HepG2 (cell line): ENCODE measurements around the gene TNNI3K. TPM values are rescaled to one million over a fixed set of nuclear protein-coding genes. Genes with fewer than 3 reads are reported as not detected.

ENCODE experiments used
- ATAC-seq: fragments of 200-7000 bp; cut with Tn5 transposase; 3 replicates; pipeline ENCODE4 v1.9.1; 2020; ENCODE audit warnings: mild to moderate bottlenecking, moderate library complexity
- BruUV-seq: library from RNA; stranded (reverse); fragments of 400-500 nt; replicated peaks from 2 replicates; lab custom pipeline; 2021; lab: Mats Ljungman, UMichigan
- CTCF ChIA-PET: fragments of 300-600 bp; formaldehyde crosslinking; extraction: SDS; loops from one replicate; lab custom pipeline; 2021; ENCODE audit warnings: low total read pairs, inconsistent platforms, low intra/inter-chr PET ratio; lab: Yijun Ruan, JAX
- POLR2A ChIA-PET: fragments of 350-600 bp; sonication (Branson Sonifier 250); formaldehyde crosslinking; loops from one replicate; lab custom pipeline; 2020; ENCODE audit warnings: antibody characterized with exemption, inconsistent platforms; lab: Yijun Ruan, JAX
- DNase-seq: peaks from one replicate; pipeline ENCODE4 v3.0.0-alpha.2; 2015; ENCODE audit warnings: low spot score
- FAIRE-seq: peaks from 3 replicates; lab custom pipeline; 2011; peaks lifted over from hg19 to GRCh38; lab: Jason Lieb, UNC
- H2AFZ ChIP-seq: one replicate; pipeline ENCODE4 v1.6.1; 2011; ENCODE audit warnings: low read length, inconsistent platforms
- H3K27ac ChIP-seq: fragments of 300-600 bp; 3 replicates; pipeline ENCODE4 v1.8.0; 2011; ENCODE audit warnings: mixed run types, mild to moderate bottlenecking, mixed read lengths, low read length, inconsistent platforms; ENCODE audit not compliant: insufficient read depth; ENCODE audit errors: extremely low read length
- H3K27me3 ChIP-seq, 2 experiments: fragments of 200-600 bp in 1 of 2; 2 replicates in 1 of 2; 3 replicates in 1 of 2; pipeline versions ENCODE4 v1.6.0 to v1.8.0; 2011; ENCODE audit warnings: low read length in 2 of 2, mild to moderate bottlenecking in 2 of 2, moderate library complexity in 2 of 2, inconsistent platforms in 1 of 2; ENCODE audit not compliant: insufficient read depth in 2 of 2, control insufficient read depth in 1 of 2
- H3K36me3 ChIP-seq, 2 experiments: fragments of 200-600 bp in 1 of 2; replicated peaks in 1 of 2; 2 replicates in 1 of 2; 3 replicates in 1 of 2; pipeline versions ENCODE4 v1.5.1 to v1.8.0; 2011; ENCODE audit warnings: low read length in 2 of 2, inconsistent platforms in 1 of 2; ENCODE audit not compliant: insufficient read depth in 2 of 2, control insufficient read depth in 1 of 2
- H3K4me1 ChIP-seq: 2 replicates; pipeline ENCODE4 v1.5.1; 2012; ENCODE audit warnings: low read length, inconsistent platforms; ENCODE audit not compliant: insufficient read depth
- H3K4me2 ChIP-seq: 2 replicates; pipeline ENCODE4 v1.6.0; 2011; ENCODE audit warnings: low read depth, low read length, inconsistent platforms
- H3K4me3 ChIP-seq, 3 experiments: fragments of 200-600 bp in 1 of 3; sonication (generic), shearing (Covaris generic) in 1 of 3; replicated peaks in 1 of 3; 2 replicates each; pipeline ENCODE4 v1.5.1; 2011 to 2016; ENCODE audit warnings: low read length in 3 of 3, inconsistent platforms in 2 of 3, low read depth in 2 of 3, mild to moderate bottlenecking in 2 of 3, control low read depth in 1 of 3, mixed read lengths in 1 of 3; ENCODE audit not compliant: insufficient read depth in 1 of 3
- H3K79me2 ChIP-seq: one replicate; pipeline ENCODE4 v1.6.1; 2011; ENCODE audit warnings: low read length, inconsistent platforms; ENCODE audit not compliant: insufficient read depth
- H3K9ac ChIP-seq: 2 replicates; pipeline ENCODE4 v1.6.0; 2011; ENCODE audit warnings: mild to moderate bottlenecking, low read depth, low read length, inconsistent platforms; ENCODE audit not compliant: insufficient read depth
- H3K9me3 ChIP-seq: 2 replicates; pipeline ENCODE4 v1.5.1; 2012; ENCODE audit warnings: mild to moderate bottlenecking, low read length
- H4K20me1 ChIP-seq: 2 replicates; pipeline ENCODE4 v1.6.0; 2011; ENCODE audit warnings: inconsistent platforms, mild to moderate bottlenecking, low read length, moderate library complexity; ENCODE audit not compliant: insufficient read depth
- ATF7 ChIP-seq, 2 experiments: fragments of 450-650 bp in 1 of 2; sonication (generic) in 1 of 2; formaldehyde crosslinking in 1 of 2; IDR thresholded peaks; 2 replicates each; pipeline versions ENCODE4 v1.4.0 to v1.6.1; 2016 to 2020; ENCODE audit warnings: antibody characterized with exemption in 1 of 2, mild to moderate bottlenecking in 1 of 2, missing genetic modification reagents in 1 of 2
- CEBPB ChIP-seq: IDR thresholded peaks from 2 replicates; pipeline ENCODE4 v1.6.1; 2011; ENCODE audit warnings: low read depth, low read length, improper control_type of control experiment, borderline replicate concordance
- ZBTB3 ChIP-seq: sonication (generic); formaldehyde crosslinking; IDR thresholded peaks from 2 replicates; pipeline ENCODE4 v1.4.0; 2020; ENCODE audit warnings: low read depth, mild to moderate bottlenecking, moderate library complexity, missing genetic modification reagents, borderline replicate concordance
- ZNF644 ChIP-seq: IDR thresholded peaks from 2 replicates; pipeline ENCODE4 v1.6.1; 2016; ENCODE audit warnings: low read depth
- ZNF850 ChIP-seq: sonication (generic); formaldehyde crosslinking; conservative IDR thresholded peaks from 2 replicates; pipeline ENCODE4 v1.9.0; 2021; ENCODE audit warnings: mild to moderate bottlenecking, missing genetic modification reagents
- ZNF891 ChIP-seq: sonication (generic); formaldehyde crosslinking; IDR thresholded peaks from 2 replicates; pipeline ENCODE4 v1.5.0; 2020; ENCODE audit warnings: mild to moderate bottlenecking, missing genetic modification reagents
- WGBS: methylation state at CpG from one replicate; pipeline ENCODE4 v1.1.6; 2017; ENCODE audit warnings: low lambda C conversion rate; 5-methylcytosine and 5-hydroxymethylcytosine counted together
- in situ Hi-C: cut with HindIII; loops from 2 replicates; pipeline ENCODE4 v1.10.0; 2017; ENCODE audit warnings: low pct_unique_long_range_greater_than_20kb; ENCODE audit not compliant: extremely low pct_ligation_motif_present
- intact Hi-C: fragments of 100-400 bp; cut with micrococcal nuclease; formaldehyde crosslinking; loops from one replicate; pipeline ENCODE4 v1.10.0; 2022; ENCODE audit not compliant: unreplicated experiment
- polyA plus RNA-seq, 8 experiments: library from polyadenylated mRNA; depleted of rRNA in 3 of 8; stranded (reverse) in 7 of 8; unstranded in 1 of 8; fragments of >200 nt; fragmentation: Illumina TruSeq in 4 of 8; extraction: Trizol in 4 of 8; gene quantifications; 2 replicates each; pipeline versions ENCODE4 v1.2.1 to v1.2.3, GENCODE V29; 2011 to 2016; ENCODE audit warnings: low read depth in 4 of 8, missing spikeins in 1 of 8, mixed read lengths in 1 of 8; ENCODE audit not compliant: insufficient read depth in 1 of 8
- total RNA-seq, 5 experiments: library from RNA; depleted of rRNA; stranded (reverse); fragments of >200 nt; fragmentation: Illumina TruSeq; extraction: Trizol; gene quantifications; 2 replicates each; pipeline ENCODE4 v1.2.3, GENCODE V29; 2016; ENCODE audit warnings: low read depth in 1 of 5
- TF ChIP-seq, protein P1 (sequence below): sonication (generic); formaldehyde crosslinking; IDR thresholded peaks from 2 replicates; pipeline ENCODE4 v1.4.0; 2020; ENCODE audit warnings: missing genetic modification reagents, borderline replicate concordance

TNNI3K gene
- total and polyA plus RNA-seq, 2 of the 13 experiments (the other 11 are each of a cell fraction or from before 2014, with no cell fraction given), result 1.1 TPM; not detected in 1

DNA sequence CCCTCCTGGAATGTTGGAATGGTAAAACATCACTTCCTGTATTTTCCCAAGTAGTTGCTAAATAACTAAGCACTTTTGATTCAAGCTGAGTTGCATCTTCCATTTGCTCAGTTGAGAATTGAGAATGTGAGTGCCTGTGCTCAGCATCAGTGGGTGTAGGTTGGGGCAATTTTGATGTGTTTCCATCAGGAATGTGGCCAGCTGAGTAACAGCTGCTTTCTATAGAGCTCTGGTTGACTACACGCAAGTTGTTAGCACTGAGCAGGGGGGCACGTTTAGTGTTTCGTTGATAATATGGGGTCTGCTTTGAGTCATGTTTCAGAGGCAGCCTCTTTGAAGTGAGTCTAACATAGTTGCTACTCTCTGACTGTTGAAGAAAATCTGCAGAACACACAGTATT, 235.7 kb downstream of the TNNI3K start:
- DNase-seq, result no peak
- WGBS, result 25% methylated on average over 3 of the region's 3 CpGs
- Histone ChIP-seq H2AFZ (no peak overlapping the region), H3K79me2 (no peaks in the 10 kb centered on the region), H3K4me2 (no peak overlapping the region), H3K4me1 (no peaks in the 10 kb centered on the region), H3K27ac (no peak overlapping the region), H3K9me3 (no peaks in the 10 kb centered on the region), H3K4me3 (no peak overlapping the region), H3K9ac (no peak overlapping the region), H3K36me3 (no peaks in the 10 kb centered on the region), H3K27me3 (no peaks in the 10 kb centered on the region), H4K20me1 (no peaks in the 10 kb centered on the region)
- no peak for FAIRE-seq
- TF ChIP-seq CEBPB (no peak), ZBTB3 (no peak), ZNF850 (CRISPR knock-in tag) (no peak), ZNF644 (CRISPR knock-in tag) (no peak), ZNF891 (CRISPR knock-in tag) (no peak)
- ChIA-PET CTCF (no interaction called here), POLR2A (no interaction called here)
- in situ Hi-C loops, result loop anchor here (25.0 kb wide), 1 partner anchor 634 kb away; no protein-coding TSS in a partner anchor
- BruUV-seq, result no TSS peak
- intact Hi-C loops, result no loop called here
- no peak for ATAC-seq

DNA sequence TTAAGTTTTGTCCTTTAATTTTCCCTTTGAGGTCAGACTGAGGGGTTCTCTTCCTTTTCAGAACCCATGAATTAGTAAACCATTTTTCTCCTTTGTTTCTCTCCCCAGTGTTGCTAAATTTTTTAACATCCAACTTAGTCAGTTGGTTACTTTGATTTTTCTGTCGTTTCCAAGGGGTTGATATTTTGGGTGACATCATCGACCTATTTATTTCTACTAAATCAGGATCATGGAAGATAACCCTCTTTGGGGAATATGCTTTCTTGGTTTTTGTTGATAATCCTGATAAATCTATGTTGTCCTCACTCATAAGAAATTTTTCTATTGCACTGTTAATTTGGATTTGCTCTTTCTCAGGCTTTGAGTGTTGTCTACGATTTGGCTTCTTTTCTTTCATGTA, 236.3 kb downstream of the TNNI3K start:
- H4K20me1 ChIP-seq, result no peaks in the 10 kb centered on the region
- no peaks in the 10 kb centered on the region for H3K9me3 ChIP-seq
- no peak for DNase-seq
- in situ Hi-C loops (loop anchor here (25.0 kb wide), 1 partner anchor 634 kb away; no protein-coding TSS in a partner anchor), intact Hi-C loops (no loop called here)
- FAIRE-seq, result no peak
- TF ChIP-seq, protein P1, sequence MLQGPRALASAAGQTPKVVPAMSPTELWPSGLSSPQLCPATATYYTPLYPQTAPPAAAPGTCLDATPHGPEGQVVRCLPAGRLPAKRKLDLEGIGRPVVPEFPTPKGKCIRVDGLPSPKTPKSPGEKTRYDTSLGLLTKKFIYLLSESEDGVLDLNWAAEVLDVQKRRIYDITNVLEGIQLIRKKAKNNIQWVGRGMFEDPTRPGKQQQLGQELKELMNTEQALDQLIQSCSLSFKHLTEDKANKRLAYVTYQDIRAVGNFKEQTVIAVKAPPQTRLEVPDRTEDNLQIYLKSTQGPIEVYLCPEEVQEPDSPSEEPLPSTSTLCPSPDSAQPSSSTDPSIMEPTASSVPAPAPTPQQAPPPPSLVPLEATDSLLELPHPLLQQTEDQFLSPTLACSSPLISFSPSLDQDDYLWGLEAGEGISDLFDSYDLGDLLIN, result no peak
- peak; percentile 67 for TF ChIP-seq ATF7 (IDR thresholded peaks at IDR 0.05)
- no peak for TF ChIP-seq ATF7 (CRISPR knock-in tag; IDR thresholded peaks at IDR 0.05)
- 0% methylated on average over 3 of the region's 3 CpGs for WGBS
- no TSS peak for BruUV-seq
- H3K4me3 ChIP-seq, result no peak overlapping the region
- no peaks in the 10 kb centered on the region for H3K36me3 ChIP-seq
- no peak overlapping the region for H3K9ac ChIP-seq
- H2AFZ ChIP-seq, result no peak overlapping the region
- no peak overlapping the region for H3K4me2 ChIP-seq
- no peaks in the 10 kb centered on the region for H3K27me3 ChIP-seq
- ATAC-seq, result no peak
- ChIA-PET CTCF (no interaction called here), POLR2A (no interaction called here)
- H3K4me1 ChIP-seq, result no peaks in the 10 kb centered on the region
- H3K79me2 ChIP-seq, result no peaks in the 10 kb centered on the region
- no peak overlapping the region for H3K27ac ChIP-seq
